CD4-positive, alpha-beta T cell treated with Interleukin-1 beta for 1 hour (primary cell): ENCODE data around the gene ASCL5.

ENCODE experiments used
- DNase-seq, 2 donors: peaks; one replicate each; pipeline ENCODE4 v3.0.0-alpha.2; 2020 to 2022

The ASCL5 gene

GRCh38 chr1:201134405-201134804 is 7.4 kb upstream of the ASCL5 start:
- no peak for DNase-seq

GRCh38 chr1:201131398-201131797 is 4.4 kb upstream of the ASCL5 start:
- DNase-seq, result no peak

GRCh38 chr1:201128962-201129361 is 2.0 kb upstream of the ASCL5 start:
- no peak for DNase-seq

- DNase-seq, result no peak
Measured at GRCh38 chr1:201128476-201128875, 1.5 kb upstream of the ASCL5 start.

- no peak for DNase-seq
Measured at GRCh38 chr1:201127755-201128455, 921 bp upstream of the ASCL5 start.

GRCh38 chr1:201126463-201126831 is 537 bp downstream of the ASCL5 start:
- no peak for DNase-seq

GRCh38 chr1:201125800-201126199 is 1.2 kb downstream of the ASCL5 start:
- no peak for DNase-seq

GRCh38 chr1:201125019-201125418 is 2.0 kb downstream of the ASCL5 start:
- no peak for DNase-seq

- DNase-seq, result no peak
Measured at GRCh38 chr1:201123866-201124265, 3.1 kb downstream of the ASCL5 start.

GRCh38 chr1:201122321-201122957 is 4.5 kb downstream of the ASCL5 start:
- DNase-seq, result no peak

- DNase-seq, result peak; percentile 36 to 51
Measured at GRCh38 chr1:201119206-201120197, 7.5 kb downstream of the ASCL5 start.

GRCh38 chr1:201116091-201116490 is 10.9 kb downstream of the ASCL5 start:
- DNase-seq, result no peak

- no peak for DNase-seq
Measured at GRCh38 chr1:201115390-201115937, 11.5 kb downstream of the ASCL5 start.

GRCh38 chr1:201114245-201115131 is 12.5 kb downstream of the ASCL5 start:
- DNase-seq, result peak; percentile 69 to 74

GRCh38 chr1:201113451-201114244 is 13.3 kb downstream of the ASCL5 start:
- DNase-seq, result no peak

GRCh38 chr1:201112926-201113325 is 14.1 kb downstream of the ASCL5 start:
- DNase-seq, result no peak

GRCh38 chr1:201112173-201112731 is 14.7 kb downstream of the ASCL5 start, which contains the start of gene CACNA1S:
TSS of gene CACNA1S (minus strand) at chr1:201112426. CDS start at chr1:201112339, 87 bp downstream.
- no peak for DNase-seq

GRCh38 chr1:201111672-201112071 is 15.3 kb downstream of the ASCL5 start:
- DNase-seq, result no peak

- DNase-seq, result no peak
Measured at GRCh38 chr1:201111156-201111555, 15.8 kb downstream of the ASCL5 start.

GRCh38 chr1:201110616-201111015 is 16.4 kb downstream of the ASCL5 start:
- DNase-seq, result no peak

GRCh38 chr1:201110138-201110537 is 16.8 kb downstream of the ASCL5 start:
- no peak for DNase-seq
